Chondrocyte (in vitro differentiated cells): ENCODE data around the gene IQGAP2. TPM values are rescaled to one million over a fixed set of nuclear protein-coding genes. Genes with fewer than 3 reads are reported as not detected.
"Not testable (repeated sequence)": the region's sequence is repeated elsewhere in the genome, so short reads cannot be mapped to it uniquely, and the experiment has no call there.

Experiments
- DNase-seq: peaks from one replicate; pipeline ENCODE4 v3.0.0; 2021; ENCODE audit warnings: mixed read lengths, low spot score
- H3K27ac Mint-ChIP-seq: one replicate; pipeline ENCODE4 v1.8.0; 2021; ENCODE audit warnings: mild to moderate bottlenecking, moderate library complexity, mixed read lengths; ENCODE audit not compliant: unreplicated experiment
- H3K27me3 Mint-ChIP-seq: 2 replicates; pipeline ENCODE4 v1.8.0; 2021; ENCODE audit warnings: low read depth, mixed read lengths
- H3K36me3 Mint-ChIP-seq: 2 replicates; pipeline ENCODE4 v1.8.0; 2021; ENCODE audit warnings: low read depth, mixed read lengths
- H3K4me1 Mint-ChIP-seq: 2 replicates; pipeline ENCODE4 v1.8.0; 2021; ENCODE audit warnings: low read depth, mild to moderate bottlenecking, mixed read lengths
- H3K4me3 Mint-ChIP-seq: one replicate; pipeline ENCODE4 v1.8.0; 2021; ENCODE audit warnings: mild to moderate bottlenecking, moderate library complexity, mixed read lengths; ENCODE audit not compliant: unreplicated experiment
- H3K9me3 Mint-ChIP-seq: 2 replicates; pipeline ENCODE4 v1.8.0; 2021; ENCODE audit warnings: low read depth, mixed read lengths
- total RNA-seq: library from RNA; stranded (reverse); gene quantifications from 3 replicates; pipeline ENCODE4 v1.2.1, GENCODE V29; 2021
- TF ChIP-seq, protein P1 (sequence below): fragments of 200-600 bp; sonication (generic); IDR thresholded peaks from 2 replicates; pipeline ENCODE4 v1.5.0; 2021; ENCODE audit warnings: antibody characterized with exemption, mild to moderate bottlenecking, moderate library complexity

IQGAP2 gene
- total RNA-seq, 1 donor from 2014 or later = 3.0 TPM

DNA sequence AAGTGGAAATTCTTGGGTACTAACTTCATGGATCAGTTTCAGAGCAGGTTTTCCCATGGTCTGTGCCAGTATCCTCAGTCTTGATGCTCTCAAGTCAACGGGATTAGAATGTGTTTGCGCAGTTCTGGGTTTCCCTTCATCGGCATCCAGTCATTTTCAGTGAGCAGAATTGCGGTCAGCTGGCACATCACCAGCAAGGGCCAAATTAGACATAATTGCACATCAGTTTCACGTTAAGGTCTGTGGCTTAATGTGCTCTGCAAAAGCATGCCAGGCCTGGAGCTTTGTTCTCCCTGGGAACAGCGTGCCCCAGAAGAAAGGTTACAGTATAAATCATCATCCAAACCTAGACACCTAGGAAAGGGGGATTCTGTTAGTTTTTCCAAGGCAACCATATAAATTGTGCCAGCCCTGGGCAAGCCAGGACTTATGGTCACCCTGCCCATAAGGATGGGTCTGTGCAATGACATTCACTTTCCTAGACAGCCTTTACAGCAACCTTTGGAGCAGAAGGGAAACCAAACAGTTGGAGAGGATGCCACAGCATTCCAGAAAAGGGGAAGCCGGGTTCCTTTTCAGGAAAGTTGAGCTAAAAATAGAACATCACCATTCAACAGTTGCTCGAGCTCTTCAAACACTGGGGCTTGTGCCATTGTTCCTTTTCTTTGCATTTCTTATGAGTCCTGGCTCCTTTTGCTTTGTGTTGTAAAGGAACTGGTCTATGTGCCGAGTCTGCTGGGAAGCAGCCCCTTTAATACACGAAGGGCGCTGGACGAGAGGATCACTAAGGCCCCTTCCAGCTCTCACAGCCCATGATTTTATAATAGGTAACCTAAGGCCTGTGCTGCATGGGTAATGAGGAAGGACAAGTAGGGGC is 23.1 kb downstream of the IQGAP2 start:
- no peak overlapping the region for H3K4me3 Mint-ChIP-seq
- peak overlapping the region; percentile 65 for H3K27ac Mint-ChIP-seq
- TF ChIP-seq, protein P1, sequence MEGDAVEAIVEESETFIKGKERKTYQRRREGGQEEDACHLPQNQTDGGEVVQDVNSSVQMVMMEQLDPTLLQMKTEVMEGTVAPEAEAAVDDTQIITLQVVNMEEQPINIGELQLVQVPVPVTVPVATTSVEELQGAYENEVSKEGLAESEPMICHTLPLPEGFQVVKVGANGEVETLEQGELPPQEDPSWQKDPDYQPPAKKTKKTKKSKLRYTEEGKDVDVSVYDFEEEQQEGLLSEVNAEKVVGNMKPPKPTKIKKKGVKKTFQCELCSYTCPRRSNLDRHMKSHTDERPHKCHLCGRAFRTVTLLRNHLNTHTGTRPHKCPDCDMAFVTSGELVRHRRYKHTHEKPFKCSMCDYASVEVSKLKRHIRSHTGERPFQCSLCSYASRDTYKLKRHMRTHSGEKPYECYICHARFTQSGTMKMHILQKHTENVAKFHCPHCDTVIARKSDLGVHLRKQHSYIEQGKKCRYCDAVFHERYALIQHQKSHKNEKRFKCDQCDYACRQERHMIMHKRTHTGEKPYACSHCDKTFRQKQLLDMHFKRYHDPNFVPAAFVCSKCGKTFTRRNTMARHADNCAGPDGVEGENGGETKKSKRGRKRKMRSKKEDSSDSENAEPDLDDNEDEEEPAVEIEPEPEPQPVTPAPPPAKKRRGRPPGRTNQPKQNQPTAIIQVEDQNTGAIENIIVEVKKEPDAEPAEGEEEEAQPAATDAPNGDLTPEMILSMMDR = no peak
- H3K4me1 Mint-ChIP-seq = peaks cover 20% of the 10 kb centered on the region
- no peaks in the 10 kb centered on the region for H3K27me3 Mint-ChIP-seq
- no peaks in the 10 kb centered on the region for H3K9me3 Mint-ChIP-seq
- DNase-seq = no peak
- no peaks in the 10 kb centered on the region for H3K36me3 Mint-ChIP-seq

DNA sequence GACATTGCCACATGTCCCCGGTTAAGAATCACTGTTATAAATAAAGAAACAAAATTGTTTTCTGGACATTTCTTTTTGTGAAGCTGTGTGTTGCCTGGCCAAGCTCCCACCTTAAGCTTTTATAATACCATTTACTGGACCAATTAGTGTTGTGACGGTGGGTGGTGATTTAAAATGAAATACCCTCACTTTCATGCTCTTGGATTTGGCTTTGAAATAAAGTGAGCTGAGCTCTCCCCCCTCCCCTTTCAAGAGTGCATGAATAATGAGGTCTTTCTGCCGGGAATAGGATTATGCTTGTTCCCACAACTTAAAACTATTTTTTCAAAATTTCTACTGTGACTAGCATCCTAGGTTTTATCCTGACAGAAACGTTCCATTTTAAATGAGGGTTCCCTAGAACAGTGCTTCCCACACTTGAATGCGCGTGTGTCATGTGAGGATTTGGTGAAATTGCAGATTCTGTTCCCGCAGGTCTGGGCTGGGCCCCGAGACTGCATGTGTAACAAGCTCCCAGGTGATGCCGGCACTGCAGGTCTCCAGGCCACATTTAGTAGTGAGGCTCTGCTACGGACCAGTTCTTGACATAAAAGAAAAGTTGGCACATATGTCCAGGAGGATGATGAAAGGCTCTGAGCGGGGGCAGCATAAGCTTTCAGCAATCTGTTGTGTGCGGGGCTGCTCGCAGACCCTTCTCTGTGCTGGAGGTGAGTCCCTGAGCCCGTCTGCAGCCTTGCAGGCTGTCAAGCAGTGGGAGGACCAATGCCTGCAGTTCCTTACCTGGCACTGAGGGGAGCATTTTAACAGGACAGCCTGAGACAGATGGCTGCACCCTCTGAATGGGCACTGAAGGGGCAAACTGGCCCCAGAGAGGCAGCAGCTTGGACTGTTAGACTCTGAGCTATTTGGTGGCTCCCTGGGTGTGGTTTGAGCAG is 24.4 kb downstream of the IQGAP2 start:
- Mint-ChIP-seq H3K36me3 (no peaks in the 10 kb centered on the region), H3K27me3 (no peaks in the 10 kb centered on the region), H3K4me3 (no peak overlapping the region), H3K27ac (no peak overlapping the region), H3K4me1 (peaks cover 14% of the 10 kb centered on the region), H3K9me3 (no peaks in the 10 kb centered on the region)
- TF ChIP-seq, protein P1 = no peak
- no peak for DNase-seq

DNA sequence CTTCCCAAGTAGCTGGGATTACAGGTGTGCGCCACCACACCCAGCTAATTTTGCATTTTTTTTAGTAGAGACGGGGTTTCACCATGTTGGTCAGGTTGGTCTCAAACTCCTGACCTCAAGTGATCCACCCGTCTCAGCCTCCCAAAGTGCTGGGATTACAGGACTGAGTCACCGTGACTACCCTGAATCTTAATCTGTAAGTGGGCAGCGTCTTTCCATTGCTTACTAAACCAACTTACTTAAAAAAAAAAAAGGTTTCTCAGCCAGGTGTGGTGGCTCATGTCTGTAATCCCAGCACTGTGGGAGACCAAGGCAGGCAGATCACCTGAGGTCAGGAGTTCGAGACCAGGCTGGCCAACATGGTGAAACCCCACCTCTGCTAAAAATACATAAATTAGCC is 25.5 kb downstream of the IQGAP2 start:
- H3K4me3 Mint-ChIP-seq, H3K27me3 Mint-ChIP-seq, H3K36me3 Mint-ChIP-seq, H3K9me3 Mint-ChIP-seq, H3K27ac Mint-ChIP-seq, DNase-seq: not testable (repeated sequence)
- peaks cover 14% of the 10 kb centered on the region for H3K4me1 Mint-ChIP-seq

DNA sequence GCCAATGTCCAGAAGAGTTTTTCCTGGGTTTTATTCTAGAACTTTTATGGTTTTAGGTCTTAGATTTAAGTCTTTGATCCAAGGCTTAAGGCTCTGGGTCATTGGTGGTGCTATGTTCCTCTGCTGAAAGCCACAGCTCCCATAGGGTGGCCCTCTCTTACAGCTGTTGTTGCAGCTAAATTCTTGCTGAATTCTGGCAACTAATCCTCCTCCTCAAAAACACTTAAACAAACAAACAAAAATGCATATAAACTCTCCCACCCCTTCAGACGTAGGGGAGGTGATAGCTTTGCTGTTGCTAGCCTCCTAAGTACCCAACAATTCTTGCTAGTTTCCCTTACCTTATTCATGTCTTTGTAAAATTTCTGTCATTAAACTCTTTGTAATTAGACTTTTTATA is 30.2 kb downstream of the IQGAP2 start:
- no peaks in the 10 kb centered on the region for H3K4me1 Mint-ChIP-seq
- no peak for DNase-seq
- no peaks in the 10 kb centered on the region for H3K36me3 Mint-ChIP-seq
- peaks cover 3% of the 10 kb centered on the region for H3K9me3 Mint-ChIP-seq
- no peaks in the 10 kb centered on the region for H3K27me3 Mint-ChIP-seq
- H3K4me3 Mint-ChIP-seq = no peak overlapping the region
- H3K27ac Mint-ChIP-seq = no peak overlapping the region
- TF ChIP-seq, protein P1 = no peak

DNA sequence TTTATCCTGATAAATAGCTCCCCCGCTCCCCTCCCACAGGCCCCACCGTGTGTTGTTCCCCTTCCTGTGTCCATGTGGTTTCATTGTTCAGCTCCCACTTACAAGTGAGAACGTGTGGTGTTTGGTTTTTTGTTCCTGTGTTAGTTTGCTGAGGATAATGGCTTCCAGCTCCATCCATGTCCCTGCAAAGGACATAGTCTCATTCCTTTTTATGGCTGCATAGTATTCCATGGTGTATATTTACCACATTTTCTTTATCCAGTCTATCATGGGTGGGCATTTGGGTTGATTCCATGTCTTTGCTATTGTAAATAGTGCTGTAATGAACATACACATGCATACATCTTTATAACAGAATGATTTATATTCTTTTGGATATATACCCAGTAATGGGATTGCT is 34.4 kb downstream of the IQGAP2 start:
- H3K4me1 Mint-ChIP-seq, H3K4me3 Mint-ChIP-seq, H3K27me3 Mint-ChIP-seq, H3K36me3 Mint-ChIP-seq, H3K27ac Mint-ChIP-seq, DNase-seq: not testable (repeated sequence)
- peaks cover 16% of the 10 kb centered on the region for H3K9me3 Mint-ChIP-seq

DNA sequence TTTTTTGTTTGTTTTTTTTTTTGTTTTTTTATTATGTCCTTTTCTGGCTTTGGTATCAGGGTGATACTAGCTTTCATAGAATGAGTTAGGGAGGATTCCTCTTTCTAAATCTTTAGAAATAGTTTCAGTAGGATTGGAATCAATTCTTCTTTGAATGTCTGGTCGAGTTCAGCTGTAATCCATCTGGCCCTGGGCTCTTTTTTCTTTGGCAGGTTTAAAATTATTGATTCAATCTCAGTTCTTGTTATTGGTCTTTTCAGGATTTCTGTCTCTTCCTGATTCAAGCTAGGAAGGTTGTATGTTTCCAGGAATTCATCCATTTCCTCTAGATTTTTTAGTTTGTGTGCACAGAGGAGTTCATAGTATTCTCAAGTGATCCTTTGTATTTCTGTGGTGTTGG is 34.9 kb downstream of the IQGAP2 start:
- DNase-seq = no peak
- TF ChIP-seq, protein P1 = no peak
- H3K27me3 Mint-ChIP-seq = no peaks in the 10 kb centered on the region
- H3K4me1 Mint-ChIP-seq = no peaks in the 10 kb centered on the region
- no peak overlapping the region for H3K27ac Mint-ChIP-seq
- no peak overlapping the region for H3K4me3 Mint-ChIP-seq
- H3K9me3 Mint-ChIP-seq = peaks cover 16% of the 10 kb centered on the region
- H3K36me3 Mint-ChIP-seq = no peaks in the 10 kb centered on the region
